ENCODE data around the gene OR6V1.

The OR6V1 gene

DNA sequence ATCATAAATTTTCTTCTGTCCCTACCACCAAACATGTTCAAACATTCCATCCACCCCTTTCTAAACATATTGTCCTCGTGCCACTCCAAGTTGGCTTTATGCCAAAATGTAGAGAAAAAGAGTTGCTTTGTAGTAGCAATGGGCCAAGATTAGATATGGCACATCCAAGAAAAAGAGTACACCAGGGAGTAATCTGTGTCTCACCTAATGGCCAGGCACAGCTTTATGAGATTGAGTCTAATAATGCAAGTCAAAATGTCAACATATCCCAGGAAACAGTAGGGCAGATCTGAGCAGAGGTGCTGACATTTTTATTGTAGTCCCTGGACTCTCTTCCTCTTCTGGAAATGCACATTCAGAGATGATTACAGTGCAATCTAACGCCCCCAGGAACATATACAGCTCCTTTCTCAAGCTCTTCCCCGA, 5.7 kb upstream of the OR6V1 start:
- H3K36me3 ChIP-seq (ENCODE audit: insufficient read depth, low read length): no peaks in the 10 kb centered on the region
- no peaks in the 10 kb centered on the region for H3K9me3 ChIP-seq (ENCODE audit: low read length)
- peaks cover 16% of the 10 kb centered on the region for H3K4me1 ChIP-seq (ENCODE audit: insufficient read depth, low read length)
- no peaks in the 10 kb centered on the region for H3K27me3 ChIP-seq (ENCODE audit: control insufficient read depth in 1 of 2, insufficient read depth in 2 of 2, low read length in 2 of 2)
- no peak overlapping the region for H3K9ac ChIP-seq (ENCODE audit: low read length)
- no peak overlapping the region for H3K27ac ChIP-seq (ENCODE audit: low read depth, low read length)
- no peak overlapping the region for H3K4me3 ChIP-seq (ENCODE audit: low read depth in 1 of 2, low read length in 2 of 2)

DNA sequence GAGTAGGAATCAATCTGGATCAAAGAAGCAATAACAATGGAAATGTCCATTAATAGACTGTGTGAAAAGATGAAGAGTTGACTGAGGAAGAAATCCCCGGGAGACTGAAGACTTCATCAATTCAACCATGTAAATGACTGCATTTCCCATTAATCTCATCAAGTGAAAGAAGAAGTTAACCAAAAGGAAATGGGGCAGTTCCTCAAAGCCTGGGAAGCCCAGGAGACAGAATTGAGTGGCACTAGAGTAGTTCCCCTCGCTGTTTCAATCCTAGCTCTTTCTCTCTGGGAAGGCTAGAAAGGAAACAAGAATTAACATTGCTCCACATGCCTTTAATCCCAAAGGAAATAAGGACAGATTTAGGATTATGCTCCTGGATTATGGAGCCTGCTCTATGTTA, 4.8 kb upstream of the OR6V1 start:
- Histone ChIP-seq H3K9ac (ENCODE audit: low read length) (no peak overlapping the region), H3K4me1 (ENCODE audit: insufficient read depth, low read length) (peaks cover 16% of the 10 kb centered on the region), H3K27ac (ENCODE audit: low read depth, low read length) (no peak overlapping the region), H3K9me3 (ENCODE audit: low read length) (no peaks in the 10 kb centered on the region), H3K4me3 (ENCODE audit: low read depth in 1 of 2, low read length in 2 of 2) (no peak overlapping the region), H3K27me3 (ENCODE audit: control insufficient read depth in 1 of 2, insufficient read depth in 2 of 2, low read length in 2 of 2) (no peaks in the 10 kb centered on the region), H3K36me3 (ENCODE audit: insufficient read depth, low read length) (no peaks in the 10 kb centered on the region)

DNA sequence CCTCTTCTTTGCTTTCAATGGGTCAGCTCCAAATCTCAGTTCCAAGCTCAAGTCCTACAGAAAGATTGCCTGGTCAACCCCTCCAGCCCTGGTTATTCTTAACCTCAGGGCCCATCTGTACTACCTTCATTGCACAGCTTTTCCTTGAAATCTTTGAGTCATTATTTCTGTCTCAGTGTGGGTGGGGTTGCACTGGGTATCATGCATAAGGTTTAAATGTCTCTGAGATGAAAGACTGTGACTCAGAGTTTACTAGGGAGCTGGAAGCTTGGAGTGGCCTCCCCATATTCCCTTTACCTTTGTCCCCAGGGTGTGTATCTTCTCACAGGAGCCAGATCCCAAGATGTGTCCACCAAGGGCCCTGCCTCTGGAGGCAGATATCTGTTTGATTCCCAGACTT, 3.3 kb upstream of the OR6V1 start:
- no peak overlapping the region for H3K27ac ChIP-seq (ENCODE audit: low read depth, low read length)
- H3K9me3 ChIP-seq (ENCODE audit: low read length): no peaks in the 10 kb centered on the region

DNA sequence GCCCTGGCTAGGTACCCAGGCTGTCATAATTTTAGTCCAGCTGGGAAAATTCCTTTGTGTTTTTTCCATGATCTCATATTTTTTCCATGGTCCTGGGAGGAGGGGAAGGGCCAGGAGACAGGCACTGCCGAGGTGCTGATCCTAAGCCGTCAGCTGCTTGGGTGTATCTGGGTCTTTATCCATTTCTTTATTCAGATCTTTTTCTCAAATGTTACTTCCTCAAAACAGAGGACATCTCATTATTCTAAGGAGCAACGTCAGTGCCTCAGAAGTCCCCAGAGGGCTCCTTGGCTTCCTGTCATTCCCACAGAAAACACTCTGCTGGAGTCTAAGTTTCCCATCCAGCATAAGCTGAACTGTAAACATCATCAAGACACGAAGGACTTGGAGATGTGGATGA, 2.8 kb upstream of the OR6V1 start:
- Histone ChIP-seq H3K9ac (ENCODE audit: low read length) (no peak overlapping the region), H3K36me3 (ENCODE audit: insufficient read depth, low read length) (no peaks in the 10 kb centered on the region), H3K4me1 (ENCODE audit: insufficient read depth, low read length) (peaks cover 16% of the 10 kb centered on the region), H3K4me3 (ENCODE audit: low read depth in 1 of 2, low read length in 2 of 2) (no peak overlapping the region), H3K27me3 (ENCODE audit: control insufficient read depth in 1 of 2, insufficient read depth in 2 of 2, low read length in 2 of 2) (no peaks in the 10 kb centered on the region), H3K9me3 (ENCODE audit: low read length) (no peaks in the 10 kb centered on the region), H3K27ac (ENCODE audit: low read depth, low read length) (no peak overlapping the region)

More for the DNA sequence above, 3.3 kb upstream of the OR6V1 start:
- H3K36me3 ChIP-seq (ENCODE audit: insufficient read depth, low read length): no peaks in the 10 kb centered on the region
- H3K4me3 ChIP-seq (ENCODE audit: low read depth in 1 of 2, low read length in 2 of 2): no peak overlapping the region
- H3K27me3 ChIP-seq (ENCODE audit: control insufficient read depth in 1 of 2, insufficient read depth in 2 of 2, low read length in 2 of 2): no peaks in the 10 kb centered on the region
- peaks cover 16% of the 10 kb centered on the region for H3K4me1 ChIP-seq (ENCODE audit: insufficient read depth, low read length)
- no peak overlapping the region for H3K9ac ChIP-seq (ENCODE audit: low read length)

DNA sequence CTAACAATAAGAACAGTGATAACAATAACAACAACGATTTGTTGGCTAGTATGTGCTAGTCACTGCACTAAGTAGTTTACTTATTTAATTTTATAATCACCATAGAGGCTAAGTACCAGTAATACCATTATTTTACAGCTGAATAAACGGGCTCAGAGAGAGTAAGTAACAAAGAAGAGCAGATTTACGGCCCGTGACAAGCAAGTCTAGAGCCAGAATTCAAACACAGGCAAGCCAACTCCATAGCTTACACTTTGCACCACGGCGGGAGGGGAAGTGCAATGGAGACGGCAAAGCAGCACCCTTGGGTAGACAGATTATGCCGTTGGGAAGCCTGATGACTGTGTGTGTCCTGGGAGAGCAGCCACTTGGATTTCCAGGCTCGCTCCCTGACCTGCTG, 1.2 kb upstream of the OR6V1 start:
- Histone ChIP-seq H3K9me3 (ENCODE audit: low read length) (no peaks in the 10 kb centered on the region), H3K27me3 (ENCODE audit: control insufficient read depth in 1 of 2, insufficient read depth in 2 of 2, low read length in 2 of 2) (no peaks in the 10 kb centered on the region), H3K4me1 (ENCODE audit: insufficient read depth, low read length) (peaks cover 16% of the 10 kb centered on the region), H3K4me3 (ENCODE audit: low read depth in 1 of 2, low read length in 2 of 2) (no peak overlapping the region), H3K27ac (ENCODE audit: low read depth, low read length) (no peak overlapping the region), H3K9ac (ENCODE audit: low read length) (no peak overlapping the region), H3K36me3 (ENCODE audit: insufficient read depth, low read length) (no peaks in the 10 kb centered on the region)

DNA sequence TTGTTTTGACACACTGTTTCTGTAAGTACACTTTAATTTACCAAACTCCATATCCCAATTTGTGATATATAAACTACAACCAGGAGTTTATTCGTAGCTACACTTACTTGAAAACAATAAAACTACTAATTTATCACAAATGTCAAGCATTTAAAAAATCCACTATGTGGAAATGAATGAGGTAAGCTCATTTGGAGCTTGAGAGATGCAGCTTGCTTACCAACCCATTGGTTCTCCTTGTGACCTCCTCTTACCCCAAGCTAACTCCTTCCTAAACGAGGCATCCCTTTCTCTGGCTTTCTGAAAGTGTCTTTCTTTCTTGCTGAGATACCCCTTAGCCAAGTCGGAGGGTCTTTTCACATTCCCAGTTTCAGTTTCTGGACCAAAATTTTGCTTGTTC, 2.5 kb downstream of the OR6V1 start:
- Histone ChIP-seq H3K4me3 (ENCODE audit: low read depth in 1 of 2, low read length in 2 of 2) (no peak overlapping the region), H3K27me3 (ENCODE audit: control insufficient read depth in 1 of 2, insufficient read depth in 2 of 2, low read length in 2 of 2) (no peaks in the 10 kb centered on the region), H3K9me3 (ENCODE audit: low read length) (no peaks in the 10 kb centered on the region)

DNA sequence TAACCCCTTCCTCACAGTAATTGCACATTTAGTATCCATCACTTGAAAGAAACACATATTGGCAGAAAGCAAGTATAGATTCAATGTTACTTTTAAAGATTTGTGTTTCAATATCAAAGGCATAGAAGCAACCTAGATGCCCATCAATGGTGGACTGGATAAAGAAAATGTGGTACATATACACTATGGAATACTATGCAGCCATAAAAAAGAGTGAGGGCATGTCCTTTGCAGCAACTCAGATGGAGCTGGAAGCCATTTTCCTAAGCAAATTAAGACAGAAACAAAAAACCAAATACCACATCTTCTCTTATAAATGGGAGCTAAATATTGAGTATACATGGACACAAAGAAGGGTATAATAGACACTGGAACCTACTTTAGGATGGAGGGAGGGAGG, 3.6 kb downstream of the OR6V1 start:
- Histone ChIP-seq H3K27me3 (ENCODE audit: control insufficient read depth in 1 of 2, insufficient read depth in 2 of 2, low read length in 2 of 2) (no peaks in the 10 kb centered on the region), H3K4me3 (ENCODE audit: low read depth in 1 of 2, low read length in 2 of 2) (no peak overlapping the region), H3K4me1 (ENCODE audit: insufficient read depth, low read length) (peaks cover 6% of the 10 kb centered on the region), H3K27ac (ENCODE audit: low read depth, low read length) (no peak overlapping the region), H3K9ac (ENCODE audit: low read length) (no peak overlapping the region), H3K9me3 (ENCODE audit: low read length) (no peaks in the 10 kb centered on the region), H3K36me3 (ENCODE audit: insufficient read depth, low read length) (no peaks in the 10 kb centered on the region)

More for the DNA sequence above, 2.5 kb downstream of the OR6V1 start:
- Histone ChIP-seq H3K27ac (ENCODE audit: low read depth, low read length) (no peak overlapping the region), H3K4me1 (ENCODE audit: insufficient read depth, low read length) (peaks cover 13% of the 10 kb centered on the region), H3K9ac (ENCODE audit: low read length) (no peak overlapping the region), H3K36me3 (ENCODE audit: insufficient read depth, low read length) (no peaks in the 10 kb centered on the region)

DNA sequence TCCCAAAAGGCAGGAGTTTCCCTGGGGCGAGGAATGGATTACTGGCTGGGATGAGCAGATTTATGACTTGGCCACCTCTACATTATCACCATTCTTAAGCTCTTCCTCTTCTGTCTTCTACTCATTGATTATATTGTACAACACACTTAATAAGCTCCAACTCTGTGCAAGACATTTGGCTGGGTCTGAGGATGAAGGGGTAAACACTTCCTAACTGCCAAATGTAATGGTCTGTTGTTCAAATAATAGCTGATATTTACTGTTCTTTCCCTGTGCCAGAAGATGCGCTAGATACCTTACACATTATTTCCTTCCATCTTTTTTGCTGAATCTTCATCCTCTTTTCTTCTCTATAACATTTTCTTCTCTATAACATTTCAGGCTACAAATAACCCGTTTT, 11.6 kb downstream of the OR6V1 start:
- H3K27ac ChIP-seq (ENCODE audit: low read depth, low read length): no peak overlapping the region
- H3K4me1 ChIP-seq (ENCODE audit: insufficient read depth, low read length): no peaks in the 10 kb centered on the region
- H3K9ac ChIP-seq (ENCODE audit: low read length): no peak overlapping the region

DNA sequence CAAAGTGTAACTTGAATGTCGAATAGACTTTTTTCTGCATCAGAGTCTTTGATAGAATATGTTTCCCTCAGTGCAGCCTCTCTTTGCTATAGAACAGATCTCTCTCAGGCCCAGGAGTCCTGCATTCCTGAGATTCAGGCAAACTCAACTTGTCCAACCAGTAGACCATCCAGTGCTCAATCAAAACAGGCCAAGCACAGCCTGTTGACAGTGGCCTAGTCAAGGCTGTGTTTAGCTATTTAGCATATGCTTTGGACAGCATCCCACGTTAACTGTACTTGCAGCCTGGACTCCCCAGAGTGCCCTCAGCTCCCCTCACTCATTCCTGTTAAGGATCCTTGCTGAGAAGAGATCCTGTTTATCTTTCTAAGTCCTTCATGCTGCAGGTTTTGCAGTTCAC, 16.3 kb downstream of the OR6V1 start:
- H3K36me3 ChIP-seq (ENCODE audit: insufficient read depth, low read length): no peaks in the 10 kb centered on the region
- no peaks in the 10 kb centered on the region for H3K27me3 ChIP-seq (ENCODE audit: control insufficient read depth in 1 of 2, insufficient read depth in 2 of 2, low read length in 2 of 2)
- H3K4me3 ChIP-seq (ENCODE audit: low read depth in 1 of 2, low read length in 2 of 2): no peak overlapping the region
- no peak overlapping the region for H3K27ac ChIP-seq (ENCODE audit: low read depth, low read length)
- H3K4me1 ChIP-seq (ENCODE audit: insufficient read depth, low read length): no peaks in the 10 kb centered on the region
- H3K9ac ChIP-seq (ENCODE audit: low read length): no peak overlapping the region
- no peaks in the 10 kb centered on the region for H3K9me3 ChIP-seq (ENCODE audit: low read length)

More for the DNA sequence above, 11.6 kb downstream of the OR6V1 start:
- Histone ChIP-seq H3K36me3 (ENCODE audit: insufficient read depth, low read length) (no peaks in the 10 kb centered on the region), H3K4me3 (ENCODE audit: low read depth in 1 of 2, low read length in 2 of 2) (no peak overlapping the region), H3K27me3 (ENCODE audit: control insufficient read depth in 1 of 2, insufficient read depth in 2 of 2, low read length in 2 of 2) (no peaks in the 10 kb centered on the region), H3K9me3 (ENCODE audit: low read length) (no peaks in the 10 kb centered on the region)

DNA sequence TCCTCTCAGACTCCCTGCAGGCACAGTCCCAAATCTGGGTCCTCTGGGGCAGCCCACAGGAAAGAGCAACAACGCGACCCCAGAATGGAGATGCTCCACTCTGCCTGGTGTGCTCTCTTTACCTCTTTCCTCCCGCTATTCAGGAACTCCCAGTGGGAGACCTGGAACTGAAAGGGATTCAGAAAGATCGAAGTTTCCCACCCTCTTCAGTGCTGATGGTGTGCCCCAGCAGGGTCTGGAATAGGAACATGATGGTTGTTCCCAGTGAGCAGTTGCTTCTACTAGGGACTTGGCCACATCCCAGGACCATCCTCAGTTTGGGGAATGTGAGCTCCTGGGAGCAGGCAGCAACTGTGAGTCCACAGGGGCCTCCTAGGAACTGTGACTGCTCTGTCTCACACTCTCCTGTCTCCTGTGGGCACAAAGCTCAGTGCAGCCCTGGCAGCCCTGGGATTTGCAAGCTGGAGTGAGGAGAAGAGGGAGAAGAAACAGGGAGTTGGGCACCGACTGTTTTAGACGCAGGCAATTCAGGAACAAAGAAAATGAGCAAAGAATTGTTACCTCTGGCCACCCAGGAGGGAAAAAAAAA, 17.9 kb downstream of the OR6V1 start:
- Histone ChIP-seq H3K27ac (ENCODE audit: low read depth, low read length) (no peak overlapping the region), H3K4me1 (ENCODE audit: insufficient read depth, low read length) (no peaks in the 10 kb centered on the region), H3K4me3 (ENCODE audit: low read depth in 1 of 2, low read length in 2 of 2) (no peak overlapping the region), H3K9ac (ENCODE audit: low read length) (no peak overlapping the region), H3K27me3 (ENCODE audit: control insufficient read depth in 1 of 2, insufficient read depth in 2 of 2, low read length in 2 of 2) (no peaks in the 10 kb centered on the region), H3K36me3 (ENCODE audit: insufficient read depth, low read length) (no peaks in the 10 kb centered on the region), H3K9me3 (ENCODE audit: low read length) (no peaks in the 10 kb centered on the region)

DNA sequence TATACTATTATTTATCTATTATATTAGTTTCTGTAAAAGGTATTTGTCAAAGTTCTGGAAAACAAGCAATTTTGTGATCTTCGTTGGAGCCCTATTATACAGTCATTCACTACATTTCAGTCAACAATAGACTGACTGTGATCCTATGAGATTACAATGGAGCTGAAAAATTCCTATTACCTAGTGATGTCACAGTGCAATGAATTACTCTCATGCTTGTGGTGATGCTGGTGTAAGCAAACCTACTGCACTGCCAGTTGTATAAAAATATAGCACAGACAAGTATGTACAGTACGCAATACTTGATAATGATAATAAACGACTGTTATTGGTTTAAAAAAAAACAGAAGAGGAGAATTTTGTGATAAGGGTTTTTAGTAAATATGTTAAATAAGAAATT, 21.4 kb downstream of the OR6V1 start:
- Histone ChIP-seq H3K9ac (ENCODE audit: low read length) (no peak overlapping the region), H3K27ac (ENCODE audit: low read depth, low read length) (no peak overlapping the region), H3K4me1 (ENCODE audit: insufficient read depth, low read length) (no peaks in the 10 kb centered on the region), H3K9me3 (ENCODE audit: low read length) (no peaks in the 10 kb centered on the region), H3K36me3 (ENCODE audit: insufficient read depth, low read length) (no peaks in the 10 kb centered on the region), H3K27me3 (ENCODE audit: control insufficient read depth in 1 of 2, insufficient read depth in 2 of 2, low read length in 2 of 2) (no peaks in the 10 kb centered on the region), H3K4me3 (ENCODE audit: low read depth in 1 of 2, low read length in 2 of 2) (no peak overlapping the region)

DNA sequence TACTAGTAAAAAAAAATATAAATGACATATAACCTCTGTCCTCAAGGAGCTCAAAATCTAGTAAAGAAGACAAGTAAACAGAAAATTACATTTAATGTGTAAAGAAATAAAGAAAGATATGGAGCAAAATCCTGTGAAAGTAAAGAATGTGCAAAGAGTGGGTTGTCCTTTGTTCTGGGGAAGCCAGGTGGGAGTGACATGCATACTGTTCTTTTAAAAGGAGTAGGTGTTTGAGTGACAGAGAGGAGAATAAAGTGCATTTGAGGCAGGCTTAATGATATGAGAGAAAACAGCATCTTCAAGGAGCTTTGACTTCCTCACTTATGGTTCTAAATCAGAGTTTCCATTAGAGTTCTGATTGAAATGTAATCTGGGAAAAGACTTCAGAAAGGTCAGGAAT, 22.0 kb downstream of the OR6V1 start:
- H3K9ac ChIP-seq (ENCODE audit: low read length): no peak overlapping the region
- no peak overlapping the region for H3K4me3 ChIP-seq (ENCODE audit: low read depth in 1 of 2, low read length in 2 of 2)
- no peaks in the 10 kb centered on the region for H3K4me1 ChIP-seq (ENCODE audit: insufficient read depth, low read length)
- H3K9me3 ChIP-seq (ENCODE audit: low read length): no peaks in the 10 kb centered on the region
- no peaks in the 10 kb centered on the region for H3K27me3 ChIP-seq (ENCODE audit: control insufficient read depth in 1 of 2, insufficient read depth in 2 of 2, low read length in 2 of 2)
- no peaks in the 10 kb centered on the region for H3K36me3 ChIP-seq (ENCODE audit: insufficient read depth, low read length)
- no peak overlapping the region for H3K27ac ChIP-seq (ENCODE audit: low read depth, low read length)
